B cell (primary cell): ENCODE results near the gene CEP112.

Experiments
- CTCF ChIP-seq: fragments of 200-600 bp; IDR thresholded peaks from one replicate; pipeline ENCODE4 v1.8.0; 2022; ENCODE audit warnings: antibody characterized with exemption, mild to moderate bottlenecking
- EZH2 ChIP-seq: IDR thresholded peaks from 2 replicates; pipeline ENCODE4 v1.6.1; 2012; ENCODE audit warnings: borderline replicate concordance, low read depth, mild to moderate bottlenecking, moderate library complexity, low read length; ENCODE audit not compliant: insufficient read depth, poor library complexity, severe bottlenecking

DNA sequence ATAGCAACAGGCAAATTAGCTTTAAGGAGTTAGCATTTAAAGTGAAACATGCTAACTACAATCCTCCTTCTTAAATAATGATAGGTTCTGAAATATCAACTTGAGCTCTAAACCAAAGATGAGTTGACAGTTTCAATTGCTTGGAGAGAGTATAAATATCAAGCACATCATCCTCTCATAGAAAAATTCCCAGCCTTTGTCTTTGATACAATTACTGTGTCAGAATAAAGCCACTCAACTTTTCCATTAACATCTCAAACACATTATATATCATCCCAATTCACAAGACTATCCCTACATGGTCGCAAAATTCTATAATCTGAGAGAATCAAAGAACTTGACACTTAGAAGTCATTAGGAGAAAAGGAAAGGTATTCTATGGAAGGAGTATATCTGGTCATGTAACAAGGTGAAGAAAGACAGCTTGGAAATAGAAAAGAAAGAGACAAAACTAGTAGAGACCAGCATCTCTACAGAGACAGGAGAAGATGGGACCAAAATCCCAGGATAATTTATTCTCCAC, 189.8 kb downstream of the CEP112 start:
- TF ChIP-seq EZH2 (no peak), CTCF (no peak)
